GM21367 (cell line): ENCODE measurements around the gene SLC16A10.
A peak's percentile ranks its signal among the peaks of the same experiment; 100 is the strongest.
"Not testable (repeated sequence)": the region's sequence is repeated elsewhere in the genome, so short reads cannot be mapped to it uniquely, and the experiment has no call there.

Experiments
- ATAC-seq: cut with Tn5 transposase; IDR thresholded peaks from one replicate; pipeline ENCODE4 v1.9.1; 2021; ENCODE audit not compliant: unreplicated experiment

The SLC16A10 gene, protein sequence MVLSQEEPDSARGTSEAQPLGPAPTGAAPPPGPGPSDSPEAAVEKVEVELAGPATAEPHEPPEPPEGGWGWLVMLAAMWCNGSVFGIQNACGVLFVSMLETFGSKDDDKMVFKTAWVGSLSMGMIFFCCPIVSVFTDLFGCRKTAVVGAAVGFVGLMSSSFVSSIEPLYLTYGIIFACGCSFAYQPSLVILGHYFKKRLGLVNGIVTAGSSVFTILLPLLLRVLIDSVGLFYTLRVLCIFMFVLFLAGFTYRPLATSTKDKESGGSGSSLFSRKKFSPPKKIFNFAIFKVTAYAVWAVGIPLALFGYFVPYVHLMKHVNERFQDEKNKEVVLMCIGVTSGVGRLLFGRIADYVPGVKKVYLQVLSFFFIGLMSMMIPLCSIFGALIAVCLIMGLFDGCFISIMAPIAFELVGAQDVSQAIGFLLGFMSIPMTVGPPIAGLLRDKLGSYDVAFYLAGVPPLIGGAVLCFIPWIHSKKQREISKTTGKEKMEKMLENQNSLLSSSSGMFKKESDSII

DNA sequence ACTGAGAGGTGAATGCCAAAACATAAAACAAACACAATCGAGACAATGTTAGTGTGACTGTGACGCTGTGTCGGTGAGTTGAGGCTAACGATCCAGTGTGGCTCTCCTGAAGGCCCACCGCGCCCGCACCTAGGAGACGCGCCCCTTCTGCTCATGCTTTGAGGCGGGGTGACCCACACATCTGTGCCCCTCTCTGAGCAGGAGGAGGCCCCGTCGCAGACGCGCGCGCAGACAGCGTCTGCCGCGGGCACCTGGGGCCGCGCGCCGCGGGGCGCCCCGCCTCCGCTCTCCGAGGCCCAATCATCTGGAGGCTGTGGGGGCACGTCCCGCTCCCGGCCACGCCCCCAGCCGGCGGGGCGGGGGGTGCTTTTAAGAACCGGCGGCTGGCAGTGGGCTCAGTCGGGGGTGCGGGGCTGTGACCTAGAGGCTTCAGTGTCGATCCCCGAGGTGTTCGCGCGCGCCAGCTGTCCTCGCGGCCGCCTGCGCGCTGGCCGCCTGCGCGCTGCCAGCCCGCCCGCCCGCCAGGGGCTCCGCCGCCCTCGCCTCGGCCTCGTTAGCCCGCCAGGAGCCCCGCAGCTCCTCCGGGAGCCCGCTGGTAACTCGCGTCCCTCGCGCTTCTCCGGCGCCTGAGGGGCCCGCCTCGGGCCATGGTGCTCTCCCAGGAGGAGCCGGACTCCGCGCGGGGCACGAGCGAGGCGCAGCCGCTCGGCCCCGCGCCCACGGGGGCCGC, at the start of gene SLC16A10:
TSS of gene SLC16A10 (plus strand) at position 398 of the 730 bp plus-strand sequence. CDS start at position 648, 250 bp downstream.
- peak; percentile 79 for ATAC-seq

DNA sequence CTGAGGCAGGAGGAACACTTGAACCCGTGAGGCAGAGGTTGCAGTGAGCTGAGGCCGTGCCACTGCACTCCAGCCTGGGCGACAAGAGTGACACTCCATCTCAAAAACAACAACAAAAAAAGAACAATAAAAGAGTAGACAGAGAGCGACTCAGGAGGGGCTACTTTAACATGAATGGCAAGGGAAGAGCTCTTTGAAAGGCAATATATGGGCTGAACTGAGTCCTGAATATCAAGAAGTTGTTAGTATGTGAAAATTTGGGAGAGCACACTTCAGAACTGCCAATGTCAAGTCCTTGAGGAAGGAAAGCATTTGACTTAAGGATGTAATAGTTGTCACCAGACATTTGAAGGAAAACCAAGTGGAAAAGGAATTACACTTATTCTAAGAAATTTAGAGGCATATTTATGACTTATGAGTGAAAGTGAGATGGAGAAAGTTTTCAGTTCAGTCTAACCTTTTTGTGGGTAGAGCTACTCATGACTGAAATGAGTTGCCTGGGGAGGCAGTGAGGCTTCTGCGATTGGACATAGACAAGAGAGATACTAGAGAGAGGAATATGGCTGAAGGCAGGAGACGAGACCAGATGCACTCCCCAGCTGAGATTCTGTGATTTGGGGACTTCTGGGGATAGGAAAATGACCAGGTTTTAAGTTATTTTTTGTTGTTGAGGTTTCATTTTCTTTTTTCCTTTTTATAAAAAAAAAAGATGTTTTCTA, 48.6 kb upstream of the SLC16A10 start:
- ATAC-seq = no peak

- no peak for ATAC-seq
Observed at GRCh38 chr6:111041917-111042316, 45.4 kb upstream of the SLC16A10 start.

GRCh38 chr6:111047244-111047643, 40.1 kb upstream of the SLC16A10 start:
- ATAC-seq = no peak

- ATAC-seq = no peak
Observed at GRCh38 chr6:111050261-111051023, 36.9 kb upstream of the SLC16A10 start.

GRCh38 chr6:111052171-111052570, 35.1 kb upstream of the SLC16A10 start:
- no peak for ATAC-seq

DNA sequence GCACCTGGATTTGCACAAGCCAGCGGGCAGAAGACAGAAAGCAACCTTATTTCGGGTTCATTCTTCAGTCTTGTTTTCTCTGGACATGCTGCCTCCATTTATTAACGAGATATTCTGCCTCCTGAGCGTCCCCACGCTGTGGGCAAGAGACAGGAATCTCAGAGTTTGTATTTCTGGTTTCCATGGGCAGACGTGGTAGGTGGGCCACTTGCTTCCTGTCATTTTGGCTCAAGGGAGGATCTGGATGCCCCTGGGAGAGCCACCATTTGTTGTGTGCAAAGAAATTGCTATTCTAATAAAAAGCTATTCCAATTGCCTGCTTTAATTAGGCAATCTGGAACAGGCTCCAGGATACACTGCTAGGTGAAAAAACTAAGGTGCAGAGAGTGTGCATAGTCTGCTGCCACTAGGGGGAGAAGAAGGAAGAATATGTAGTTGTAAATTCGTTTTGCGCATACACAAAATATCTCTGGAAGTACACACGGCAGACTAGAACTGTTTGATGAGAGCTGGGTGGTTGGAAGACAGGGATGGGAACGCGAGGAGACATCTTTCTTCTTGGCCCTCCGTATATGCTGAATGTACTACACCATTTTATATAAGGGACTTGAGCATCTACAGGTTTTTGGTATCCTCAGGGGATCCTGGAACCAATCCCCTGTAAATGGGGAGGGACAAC, 30.1 kb upstream of the SLC16A10 start:
- ATAC-seq = no peak

- ATAC-seq = no peak
Observed at GRCh38 chr6:111061508-111061907, 25.8 kb upstream of the SLC16A10 start.

GRCh38 chr6:111061985-111062384, 25.3 kb upstream of the SLC16A10 start:
- ATAC-seq = not testable (repeated sequence)

- ATAC-seq = not testable (repeated sequence)
Observed at GRCh38 chr6:111062860-111063259, 24.4 kb upstream of the SLC16A10 start.

DNA sequence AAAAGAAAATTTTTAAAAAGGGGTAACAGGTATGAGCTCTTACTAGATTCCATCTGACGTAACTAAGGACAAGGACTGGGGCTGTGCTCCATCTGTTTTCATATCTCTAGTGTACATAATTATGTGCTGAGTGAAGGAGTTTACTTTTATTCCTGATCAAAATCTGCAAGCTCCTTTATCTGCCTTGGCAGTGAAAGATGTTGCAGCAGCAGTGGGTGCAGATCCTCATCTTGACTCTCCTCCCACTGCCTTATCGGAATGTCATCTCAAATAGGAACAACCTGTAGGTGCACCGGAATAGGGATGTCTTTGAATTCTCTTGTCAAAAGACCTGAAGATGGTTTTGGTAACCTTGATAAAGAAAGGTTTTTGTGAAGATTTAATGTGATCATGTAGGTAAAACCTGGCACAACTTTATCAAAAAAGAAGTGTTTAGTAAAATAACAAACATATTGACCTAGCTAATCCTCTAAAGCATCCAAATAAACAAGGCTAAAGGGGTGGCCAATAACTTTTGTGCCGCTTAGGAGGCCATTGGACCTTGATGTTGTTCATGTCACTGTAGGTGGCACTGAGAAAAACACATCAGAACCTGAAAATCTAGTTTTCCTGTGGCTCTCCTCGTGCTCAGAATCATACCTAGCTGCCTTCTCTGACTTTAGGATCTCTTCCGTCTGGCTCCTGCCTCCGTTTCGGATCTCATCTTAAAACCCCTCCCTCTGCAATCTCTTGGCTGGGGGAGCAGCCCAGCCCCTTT, 19.0 kb upstream of the SLC16A10 start:
- ATAC-seq = no peak

DNA sequence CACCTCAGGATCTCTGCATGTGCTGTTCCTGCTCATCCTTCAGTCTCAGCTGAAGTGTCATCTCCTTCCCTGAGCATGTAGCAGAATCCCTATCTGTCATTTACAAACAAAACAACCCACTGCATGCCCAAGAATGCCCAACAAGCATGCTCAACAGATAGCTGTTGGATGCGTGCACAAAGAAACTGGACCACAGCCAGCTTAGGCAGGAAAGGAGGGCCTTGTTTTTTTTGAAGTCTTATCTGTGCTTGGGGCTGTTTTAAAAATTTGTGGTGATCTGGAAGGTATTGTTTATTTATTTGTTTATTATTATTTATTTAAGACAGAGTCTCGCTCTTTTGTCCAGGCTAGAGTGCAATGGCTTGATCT, 18.5 kb upstream of the SLC16A10 start:
- ATAC-seq = no peak

- no peak for ATAC-seq
Observed at GRCh38 chr6:111069382-111070104, 17.8 kb upstream of the SLC16A10 start.

- ATAC-seq = no peak
Observed at GRCh38 chr6:111070105-111071005, 16.9 kb upstream of the SLC16A10 start.

- ATAC-seq = no peak
Observed at GRCh38 chr6:111072801-111073360, 14.4 kb upstream of the SLC16A10 start.

- ATAC-seq = no peak
Observed at GRCh38 chr6:111074311-111074710, 13.0 kb upstream of the SLC16A10 start.

GRCh38 chr6:111076024-111076695, 11.1 kb upstream of the SLC16A10 start:
- ATAC-seq = no peak
